HG03432 (cell line): ENCODE results near the gene GMEB2.

Experiments used
- ATAC-seq: cut with Tn5 transposase; IDR thresholded peaks from one replicate; pipeline ENCODE4 v1.9.1; 2021; ENCODE audit warnings: mild to moderate bottlenecking, moderate library complexity; ENCODE audit not compliant: unreplicated experiment

GMEB2 gene

DNA sequence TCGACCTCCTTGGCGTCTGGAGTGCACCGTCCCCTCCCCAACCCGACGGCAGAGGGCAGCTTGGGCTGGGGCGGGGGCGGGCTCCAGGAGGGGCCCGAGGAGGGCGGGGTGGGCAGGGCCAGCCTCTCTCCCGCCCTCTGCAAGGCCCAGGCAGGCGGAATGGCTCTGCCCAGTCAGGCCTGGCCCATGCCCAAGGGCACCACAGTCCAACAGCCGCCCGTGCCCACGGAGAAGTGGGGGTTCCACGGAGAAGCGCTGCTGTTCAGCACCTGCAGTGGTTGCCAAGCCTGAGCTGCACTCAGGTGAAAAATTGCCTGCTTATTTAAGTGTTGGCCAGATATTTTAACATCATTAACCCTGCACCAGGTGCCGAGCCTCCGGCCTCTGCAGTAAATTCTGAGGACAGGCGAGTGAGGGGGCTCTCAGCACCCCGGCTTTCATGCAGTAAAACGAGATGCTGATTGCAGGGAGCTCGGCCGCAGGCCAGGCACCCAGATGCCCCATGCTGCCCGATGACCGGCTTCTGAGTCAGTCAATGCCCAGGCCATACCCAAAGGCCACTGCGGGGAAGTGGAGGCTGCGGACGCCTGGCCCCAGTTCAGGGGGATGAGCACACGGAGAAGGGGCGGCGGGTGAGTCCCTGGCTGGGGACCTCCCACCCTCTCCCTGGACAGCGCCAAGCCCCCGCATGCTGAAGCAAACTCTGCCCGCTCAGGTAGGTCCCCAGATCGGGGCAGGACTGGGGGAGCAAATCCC, 79.0 kb downstream of the GMEB2 start, which contains the start of gene SRMS:
Gene SRMS (minus strand): TSS at position 25 of the 756 bp plus-strand sequence. CDS start 286 bp downstream, outside the sequence.
- no peak for ATAC-seq

DNA sequence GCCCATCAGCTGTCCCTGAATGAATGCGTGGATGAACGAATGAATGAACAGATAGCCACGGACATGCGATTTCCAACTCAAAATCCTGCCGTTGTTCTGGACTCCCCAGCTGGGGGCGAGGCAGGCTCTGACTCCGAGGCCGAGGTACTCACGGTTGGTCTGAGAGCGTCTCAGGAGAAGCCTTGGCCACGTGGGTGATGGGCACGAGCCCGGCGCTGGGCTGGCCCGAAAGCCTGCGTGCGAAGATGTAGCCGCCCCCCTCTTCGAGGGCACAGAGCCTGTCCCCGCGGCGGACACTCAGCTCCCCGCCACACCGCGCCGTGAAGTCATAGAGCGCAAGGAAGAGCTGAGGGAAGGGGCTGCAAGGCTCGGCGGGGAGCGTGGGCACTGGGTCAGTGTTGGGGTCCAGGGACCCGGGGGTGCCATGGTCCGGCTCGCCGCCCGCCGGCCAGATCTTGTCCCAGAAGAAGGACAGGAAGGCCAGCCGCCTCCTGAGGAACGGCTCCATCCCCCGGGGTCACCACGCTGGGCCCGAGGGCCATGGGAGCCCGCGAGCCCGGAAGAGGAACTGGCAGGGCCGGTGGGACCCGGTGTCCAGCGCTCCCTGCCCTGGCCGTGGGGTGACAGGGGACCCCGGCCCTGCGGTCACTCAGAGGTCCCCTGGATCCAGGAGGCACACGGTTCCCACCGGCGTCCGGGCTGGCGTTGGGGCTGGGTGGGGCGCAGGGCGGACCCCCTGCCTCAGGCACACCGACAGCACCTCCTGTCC, 79.8 kb downstream of the GMEB2 start:
- no peak for ATAC-seq

DNA sequence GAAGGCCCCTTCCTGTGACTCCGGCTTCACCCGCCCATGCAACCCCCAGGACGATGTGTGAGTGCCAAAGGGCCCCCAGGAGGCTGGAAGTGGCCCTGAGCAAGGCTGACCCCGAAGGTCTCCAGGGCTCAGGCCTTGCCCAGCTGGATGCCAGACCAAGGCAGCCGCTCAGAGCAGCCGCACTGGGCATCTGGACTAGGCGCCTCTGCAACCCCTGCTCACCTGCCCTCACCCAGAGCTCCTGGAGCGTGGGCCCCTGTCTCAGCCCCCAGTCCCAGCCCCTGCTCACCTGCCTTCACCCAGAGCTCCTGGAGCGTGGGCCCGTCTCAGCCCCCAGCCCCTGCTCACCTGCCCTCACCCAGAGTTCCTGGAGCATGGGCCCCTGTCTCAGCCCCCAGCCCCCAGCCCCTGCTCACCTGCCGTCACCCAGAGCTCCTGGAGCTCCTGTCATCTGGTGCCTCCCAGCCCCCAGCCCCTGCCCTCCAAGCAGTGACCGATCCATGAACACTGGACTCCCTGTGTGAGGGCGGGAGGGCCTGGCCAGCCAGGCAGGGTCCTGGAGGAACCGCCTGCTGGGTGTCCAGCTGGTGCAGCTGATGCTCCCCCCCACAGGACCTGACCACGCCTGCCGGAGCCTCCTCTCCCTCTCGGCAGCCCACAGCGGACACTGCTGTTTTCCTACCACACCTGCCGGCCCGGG, 80.5 kb downstream of the GMEB2 start:
- no peak for ATAC-seq

DNA sequence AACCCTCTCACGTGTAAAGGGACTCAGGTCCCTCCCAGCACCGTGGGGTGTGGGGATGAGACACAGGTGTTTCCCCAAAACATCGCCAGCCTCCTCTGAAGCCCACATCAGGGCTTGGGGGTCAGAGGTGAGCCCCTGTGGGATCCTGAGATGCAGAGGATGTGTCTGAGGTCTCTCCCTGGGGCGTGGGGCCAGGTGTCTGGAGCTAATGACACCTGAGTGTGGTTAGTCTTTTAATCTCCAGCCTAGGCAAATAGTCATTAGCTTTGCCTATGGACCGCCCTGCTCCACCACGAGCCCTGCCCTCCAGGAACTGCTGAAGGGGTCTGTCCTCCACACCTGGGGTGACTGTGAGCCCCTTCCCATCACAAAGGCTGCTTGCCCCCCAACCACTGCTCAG, 81.1 kb downstream of the GMEB2 start:
- no peak for ATAC-seq

DNA sequence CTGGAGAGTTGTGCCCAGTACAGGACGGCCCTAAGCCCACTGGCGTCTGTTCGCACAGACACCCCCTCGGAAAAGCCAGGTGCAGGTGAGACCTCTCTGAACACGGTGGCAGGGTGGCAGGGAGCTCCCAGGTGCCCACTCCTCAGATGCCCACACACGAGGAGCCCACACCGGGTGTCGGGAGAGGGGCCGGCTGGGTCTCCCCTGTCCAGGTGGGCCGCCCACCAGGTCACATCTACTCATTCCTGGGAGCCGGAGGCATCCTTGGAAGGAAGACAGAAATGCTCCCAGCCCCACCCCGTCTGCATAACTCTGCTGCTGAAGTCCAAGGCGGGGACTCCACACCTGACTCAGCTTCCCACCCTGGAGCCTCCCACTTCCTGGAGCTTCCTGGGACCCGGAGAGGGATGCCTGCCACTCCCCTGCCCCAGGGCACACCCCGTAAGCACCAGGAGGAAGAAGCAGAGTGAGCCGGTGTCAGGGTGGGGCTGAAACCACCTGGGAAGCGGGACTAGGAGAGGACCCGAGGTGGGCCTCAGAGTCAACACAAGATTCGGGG, 81.9 kb downstream of the GMEB2 start:
- no peak for ATAC-seq

DNA sequence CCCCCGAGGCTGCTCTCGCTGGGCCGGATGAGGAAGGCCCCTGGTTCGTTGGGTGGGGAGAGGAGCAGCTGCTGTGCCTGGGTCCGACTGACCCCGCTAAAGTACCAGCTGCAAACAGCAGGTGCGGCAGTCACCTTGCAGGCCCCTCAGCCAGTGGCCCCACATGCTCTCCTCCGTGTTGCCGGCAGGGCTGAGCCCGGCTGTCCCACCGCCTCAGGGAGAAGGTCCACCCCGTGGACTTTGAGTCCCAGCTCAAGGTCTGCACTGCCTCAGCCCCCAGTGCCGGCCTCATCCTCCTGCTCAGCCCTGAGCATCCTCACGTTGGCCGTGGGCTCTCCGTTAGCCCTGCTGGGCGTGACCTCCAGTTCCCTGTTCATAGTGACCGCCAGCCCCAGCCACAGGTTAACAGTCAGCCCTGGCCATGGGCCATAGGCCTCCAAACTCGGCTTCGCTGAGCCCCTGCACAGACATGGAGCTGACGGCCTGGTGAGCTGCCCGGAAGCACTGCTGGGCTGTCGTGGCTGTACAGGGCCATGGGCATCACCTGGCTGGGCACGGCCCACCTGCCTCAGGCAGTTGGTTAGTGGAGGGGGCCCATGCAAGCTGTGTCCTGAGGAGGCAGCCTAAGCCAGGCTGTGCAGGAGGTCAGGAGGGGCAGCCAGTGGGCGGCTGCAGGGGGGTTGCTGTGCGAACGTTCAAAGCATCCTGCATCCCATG, 82.5 kb downstream of the GMEB2 start:
- no peak for ATAC-seq

DNA sequence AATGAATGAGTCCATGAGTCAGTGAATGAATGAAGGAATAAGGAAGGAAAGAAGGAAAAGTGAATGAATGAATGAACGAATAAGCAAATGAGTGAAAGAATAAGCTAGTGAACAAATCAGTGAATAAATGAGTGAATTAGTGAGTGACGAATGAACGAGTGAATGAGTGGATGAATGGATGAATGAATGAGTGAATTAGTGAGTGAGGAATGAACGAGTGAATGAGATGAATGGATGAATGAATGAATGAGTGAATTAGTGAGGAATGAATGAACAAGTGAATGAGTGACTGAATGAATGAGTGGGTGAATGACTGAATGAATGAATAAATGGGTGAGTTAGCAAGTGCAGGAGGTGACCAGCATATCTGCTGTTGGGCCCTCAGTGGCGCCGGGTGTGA, 83.2 kb downstream of the GMEB2 start:
- no peak for ATAC-seq

DNA sequence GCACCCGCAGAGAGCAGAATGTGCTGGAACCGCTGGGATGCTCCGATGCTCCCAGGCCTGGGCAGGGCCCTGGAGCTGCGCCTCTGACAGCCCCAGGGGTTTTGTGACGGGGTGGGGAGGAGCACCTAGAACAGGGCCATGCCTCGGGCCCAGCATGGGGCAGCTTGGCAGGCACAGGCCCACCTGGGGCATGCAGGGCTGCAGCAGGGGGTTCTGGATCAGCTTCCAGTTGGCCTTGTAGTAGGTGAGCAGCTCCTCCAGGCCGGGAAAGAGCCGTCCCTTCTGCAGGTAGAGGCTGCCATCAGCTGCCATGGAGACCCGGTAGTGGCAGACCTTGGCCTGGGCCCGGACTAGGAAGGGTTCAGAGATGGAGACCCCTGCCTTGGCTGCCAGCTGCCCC, 83.8 kb downstream of the GMEB2 start:
- ATAC-seq, result no peak

DNA sequence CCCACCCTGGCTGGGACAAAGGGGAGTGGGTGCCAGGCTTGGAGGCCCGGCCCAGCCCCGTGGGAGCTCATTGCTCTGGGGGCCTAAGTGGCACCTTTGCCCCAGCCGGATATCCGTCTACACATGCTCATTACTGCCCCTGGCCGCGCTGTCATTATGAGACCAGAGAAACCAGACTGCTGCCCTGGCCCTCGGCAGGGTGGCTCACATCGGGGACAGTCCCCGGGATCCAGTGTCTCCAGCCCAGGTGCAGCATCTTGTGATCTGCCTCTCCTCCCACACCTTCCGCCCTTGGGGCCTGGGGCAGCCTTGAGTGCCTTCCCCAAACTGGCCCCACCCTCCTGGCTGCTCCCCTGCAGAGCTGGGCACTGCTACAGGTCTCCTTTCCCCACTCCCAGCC, 84.2 kb downstream of the GMEB2 start:
- ATAC-seq, result no peak

DNA sequence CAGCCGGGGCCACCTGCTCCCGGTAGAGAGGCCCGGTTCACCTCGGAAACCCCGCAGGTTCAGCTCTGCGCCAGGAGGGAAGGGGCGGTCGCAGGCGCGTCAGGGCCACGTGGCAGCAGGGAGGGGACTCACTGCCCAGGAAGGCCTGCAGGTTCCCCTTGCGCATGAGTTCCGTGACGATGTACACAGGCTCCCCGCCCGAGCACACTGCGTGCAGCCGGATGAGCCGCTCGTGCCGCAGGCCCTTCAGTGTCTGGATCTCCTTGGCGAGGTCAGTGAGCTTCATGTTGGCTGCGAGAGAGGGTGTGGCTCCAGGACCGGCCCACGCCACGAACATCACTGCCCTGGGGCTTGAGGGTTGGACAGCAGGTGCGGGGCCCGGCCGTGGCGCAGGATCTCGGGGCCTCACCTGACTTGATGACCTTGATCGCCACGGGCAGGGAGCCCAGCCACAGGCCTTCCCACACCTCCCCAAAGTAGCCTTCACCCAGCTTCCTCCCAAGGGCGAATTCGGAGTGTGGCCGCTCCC, 84.8 kb downstream of the GMEB2 start:
- ATAC-seq, result no peak

DNA sequence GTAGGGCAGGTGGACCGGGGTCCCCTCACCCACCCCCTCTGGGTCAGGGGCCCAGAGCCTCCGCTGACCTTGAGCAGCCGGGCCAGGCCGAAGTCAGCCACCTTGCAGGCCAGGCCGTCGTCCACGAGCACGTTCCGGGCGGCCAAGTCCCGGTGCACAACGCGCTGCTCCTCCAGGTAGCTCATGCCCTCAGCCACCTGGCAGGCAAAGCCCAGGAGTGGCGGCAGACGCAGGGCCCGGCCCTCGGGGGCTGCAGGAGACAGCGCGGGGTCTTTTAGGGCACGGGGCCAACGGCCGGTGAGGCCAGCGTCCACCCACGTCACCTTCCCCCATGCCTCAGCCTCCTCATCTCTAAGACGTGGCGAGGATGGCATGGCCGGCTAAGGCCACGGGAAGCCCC, 85.5 kb downstream of the GMEB2 start:
- no peak for ATAC-seq

DNA sequence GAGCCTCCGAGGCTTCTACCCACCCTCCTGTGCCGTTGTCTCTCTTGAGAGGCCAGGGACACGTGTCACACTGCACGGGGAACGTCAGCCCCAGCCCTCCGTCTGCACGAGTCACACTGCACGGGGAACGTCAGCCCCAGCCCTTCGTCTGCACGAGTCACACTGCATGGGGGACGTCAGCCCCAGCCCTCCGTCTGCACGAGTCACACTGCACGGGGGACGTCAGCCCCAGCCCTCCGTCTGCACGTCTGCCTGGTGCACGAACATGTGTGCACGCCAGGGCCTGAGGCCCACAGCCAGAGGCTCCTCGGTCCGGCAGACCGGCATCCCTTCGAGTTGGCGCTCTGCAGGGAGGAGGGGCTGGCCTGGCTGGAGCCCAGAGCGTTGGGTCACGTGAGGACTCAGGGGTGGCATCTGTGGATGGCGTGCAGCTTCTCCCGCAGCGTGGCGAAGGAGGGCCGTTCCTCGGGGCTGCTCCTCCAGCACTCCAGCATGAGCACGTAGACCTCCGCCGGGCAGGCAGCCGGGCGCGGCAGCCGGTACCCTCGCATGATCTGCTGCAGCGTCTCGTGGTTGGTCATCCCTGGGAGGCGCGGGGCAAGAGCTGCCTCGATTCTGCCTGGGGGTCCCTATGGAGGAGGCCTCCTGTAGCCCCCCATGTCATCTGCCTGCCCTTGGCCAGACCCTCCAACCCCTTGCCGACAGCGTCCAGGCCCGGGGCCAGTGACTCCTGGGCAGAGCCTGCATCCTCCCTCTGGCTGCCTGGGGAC, 86.3 kb downstream of the GMEB2 start:
- ATAC-seq, result no peak

DNA sequence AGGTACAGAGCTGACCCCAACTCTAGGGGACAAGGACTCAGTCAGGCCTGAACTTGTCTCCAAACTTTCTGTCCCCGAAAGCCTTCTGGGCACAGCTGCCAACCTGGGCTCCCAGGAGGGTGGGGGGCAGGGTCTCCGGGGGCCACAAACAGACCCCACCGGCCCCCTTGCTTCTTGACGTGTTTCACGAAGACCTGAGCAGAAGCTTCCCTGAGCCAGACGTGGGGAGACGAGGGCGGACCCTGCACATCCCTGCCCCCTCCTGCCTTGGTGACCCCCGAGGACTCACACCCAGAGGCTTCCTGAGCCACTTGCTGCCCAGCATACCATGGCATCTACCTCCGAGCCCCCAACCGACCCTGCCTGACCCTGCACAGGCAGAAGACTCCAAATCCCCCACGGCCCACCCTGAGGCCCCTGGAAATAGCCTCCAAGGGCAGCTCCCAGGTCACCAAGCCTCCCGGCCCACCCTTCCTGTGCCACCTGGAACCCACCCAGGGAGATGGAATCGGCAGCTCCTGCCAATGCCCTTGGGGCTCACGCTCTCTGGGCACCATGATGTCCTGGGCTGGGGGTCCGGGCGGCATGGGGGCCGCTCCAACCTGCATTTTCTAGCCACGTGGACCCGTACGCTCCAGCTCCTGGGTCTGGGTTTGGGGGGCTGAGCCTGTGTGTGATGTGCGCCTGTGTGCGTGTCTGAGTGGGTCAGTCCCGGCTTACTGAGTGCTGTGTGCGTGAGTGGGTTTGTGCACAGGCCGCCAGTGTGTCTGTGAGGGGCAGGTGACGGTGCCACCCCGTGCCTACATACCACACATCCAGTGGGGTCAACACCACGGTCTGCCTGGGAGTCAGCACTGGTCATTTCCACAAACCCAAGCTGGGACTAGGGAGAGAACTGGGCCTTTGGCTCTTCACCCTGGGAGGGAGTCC, 87.2 kb downstream of the GMEB2 start:
- ATAC-seq, result no peak

DNA sequence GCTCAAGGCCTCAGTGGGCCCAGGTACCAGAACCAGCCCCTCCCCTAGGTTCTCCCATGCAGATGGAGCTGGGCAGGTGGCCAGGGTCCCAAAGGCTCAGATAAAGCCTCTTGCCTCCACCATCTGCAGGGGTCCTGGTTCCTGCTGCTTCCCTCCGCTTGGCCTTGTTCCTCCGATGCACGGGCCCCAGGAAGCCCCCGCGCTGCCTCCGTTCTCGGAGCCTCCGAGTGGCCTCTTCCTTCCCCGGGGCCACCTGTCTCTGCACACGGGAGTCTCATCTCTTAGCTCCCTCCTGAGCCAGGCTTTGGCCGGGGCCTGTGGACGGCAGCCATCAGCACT, 87.8 kb downstream of the GMEB2 start:
- no peak for ATAC-seq

DNA sequence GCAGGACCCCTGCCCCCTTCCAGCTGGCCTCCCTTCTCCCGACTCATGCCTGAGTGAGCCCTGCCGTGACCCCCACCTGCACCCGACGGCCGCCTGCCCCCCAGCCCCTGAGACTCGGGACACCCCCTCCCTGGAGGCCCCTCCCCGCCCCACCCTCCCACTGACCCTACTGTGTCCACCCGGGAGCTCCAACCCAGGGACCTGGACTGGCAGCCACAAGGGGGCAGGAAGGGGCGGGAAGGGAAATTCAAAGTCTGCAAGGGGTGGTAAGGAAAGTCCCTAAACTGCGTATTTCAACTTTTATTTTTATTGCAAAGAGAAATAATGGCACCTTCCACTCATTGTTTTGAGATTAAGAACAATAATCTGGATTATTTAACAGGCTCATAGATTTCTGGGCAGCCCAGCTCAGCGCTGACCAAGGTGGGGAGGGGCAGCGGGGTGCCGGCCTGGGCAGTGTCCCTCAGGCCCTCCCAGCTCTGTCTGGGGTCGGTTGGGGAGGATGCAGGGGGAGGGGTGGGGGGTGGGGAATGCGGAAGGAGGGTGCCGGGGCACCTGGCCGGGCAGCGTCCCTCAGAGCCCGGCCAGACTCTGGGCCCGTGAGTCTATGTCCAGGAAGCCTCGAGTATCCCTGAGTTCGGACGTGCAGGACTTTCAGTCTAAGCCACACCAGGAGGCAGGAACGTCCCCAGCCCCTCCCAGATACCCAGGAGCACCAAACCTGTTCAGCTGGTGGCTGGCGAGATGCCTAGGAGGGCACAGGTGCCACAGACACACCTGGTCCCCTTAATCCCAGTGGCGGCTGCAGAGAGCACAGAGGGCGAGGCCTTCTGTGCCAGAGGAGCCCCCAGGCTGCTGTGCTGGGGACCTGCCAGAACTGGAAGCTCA, 88.5 kb downstream of the GMEB2 start:
- ATAC-seq, result no peak
